ENCODE results near the gene RHBDL3.
A peak's percentile ranks its signal among the peaks of the same experiment; 100 is the strongest.
"Not testable (repeated sequence)": the region's sequence is repeated elsewhere in the genome, so short reads cannot be mapped to it uniquely, and the experiment has no call there.

RHBDL3 gene

DNA sequence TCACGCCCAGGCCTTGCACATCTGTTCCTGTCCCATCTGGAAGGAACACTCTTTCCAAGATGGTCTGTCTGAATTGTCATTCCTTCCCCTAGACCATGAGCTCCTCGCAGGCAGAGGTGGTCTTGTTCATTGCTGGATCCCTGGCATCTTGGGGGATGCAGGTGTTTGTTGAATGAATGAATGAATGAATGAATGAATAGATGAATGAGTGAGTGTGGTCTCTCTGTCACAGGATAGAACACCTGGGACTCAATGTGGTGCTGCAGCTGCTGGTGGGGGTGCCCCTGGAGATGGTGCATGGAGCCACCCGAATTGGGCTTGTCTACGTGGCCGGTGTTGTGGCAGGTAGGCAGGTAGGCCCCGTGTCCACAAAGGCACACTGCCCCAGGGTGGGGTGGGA is 32.2 kb downstream of the RHBDL3 start:
- no peak for DNase-seq

DNA sequence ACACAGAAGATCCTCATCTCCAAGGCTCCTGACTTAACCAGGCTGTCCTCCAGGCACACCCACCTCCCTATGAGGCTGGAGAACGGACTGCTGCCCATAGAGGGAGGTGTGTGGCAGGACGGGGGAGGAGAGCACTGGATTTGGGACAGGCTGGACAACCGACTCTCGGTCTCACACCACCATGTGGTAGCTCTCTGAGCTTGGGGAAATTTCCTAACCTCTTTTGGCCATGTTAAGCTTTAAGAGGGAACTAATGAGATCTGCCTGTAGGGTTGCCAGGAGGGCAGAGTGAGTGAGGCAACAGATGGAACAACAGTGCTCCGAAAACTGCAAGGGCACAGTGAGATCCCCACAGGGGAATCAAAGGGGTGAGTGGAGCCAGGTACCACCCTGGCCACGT is 32.7 kb downstream of the RHBDL3 start:
- no peak for DNase-seq

DNA sequence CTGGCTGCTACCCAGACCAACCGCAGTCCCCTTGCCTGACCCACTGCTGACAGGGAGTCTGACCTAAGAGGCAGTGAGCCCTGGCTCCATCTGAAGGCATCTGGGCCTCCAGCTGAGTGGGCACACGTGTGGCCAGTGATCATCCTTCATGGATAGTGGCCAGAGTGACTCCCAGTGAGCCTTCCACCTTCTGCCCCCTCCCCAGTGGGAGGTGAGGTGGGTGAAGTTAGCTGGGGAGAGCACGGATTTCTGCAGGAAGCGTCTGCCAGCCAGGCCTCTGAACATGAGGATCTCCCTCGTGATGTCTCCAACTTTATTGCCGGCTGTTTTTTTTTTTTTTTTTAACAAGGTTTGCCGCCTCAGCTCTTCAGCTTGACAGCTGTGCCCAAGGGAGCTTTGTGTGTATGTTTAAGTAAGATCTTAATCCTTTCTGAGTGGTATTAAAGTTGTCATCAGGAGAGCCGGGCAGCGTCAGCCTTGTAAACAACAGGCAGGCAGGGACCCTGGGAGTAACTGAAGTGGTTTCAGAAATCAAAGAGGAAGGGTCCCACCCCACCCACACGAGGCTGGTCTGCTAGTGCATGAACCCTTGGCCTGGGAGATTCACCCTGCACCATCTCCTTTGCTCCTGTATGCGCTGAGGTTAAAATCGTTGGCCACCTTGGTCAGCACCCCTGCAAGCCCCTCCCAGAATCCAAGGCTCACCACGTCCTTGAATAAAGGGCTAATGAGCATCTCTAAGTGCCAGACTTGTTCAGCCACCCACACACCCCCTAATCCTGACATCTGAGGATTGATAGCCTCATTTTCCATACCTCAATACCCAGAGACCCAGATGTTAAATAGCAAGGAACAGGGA is 33.3 kb downstream of the RHBDL3 start:
- no peak for DNase-seq

DNA sequence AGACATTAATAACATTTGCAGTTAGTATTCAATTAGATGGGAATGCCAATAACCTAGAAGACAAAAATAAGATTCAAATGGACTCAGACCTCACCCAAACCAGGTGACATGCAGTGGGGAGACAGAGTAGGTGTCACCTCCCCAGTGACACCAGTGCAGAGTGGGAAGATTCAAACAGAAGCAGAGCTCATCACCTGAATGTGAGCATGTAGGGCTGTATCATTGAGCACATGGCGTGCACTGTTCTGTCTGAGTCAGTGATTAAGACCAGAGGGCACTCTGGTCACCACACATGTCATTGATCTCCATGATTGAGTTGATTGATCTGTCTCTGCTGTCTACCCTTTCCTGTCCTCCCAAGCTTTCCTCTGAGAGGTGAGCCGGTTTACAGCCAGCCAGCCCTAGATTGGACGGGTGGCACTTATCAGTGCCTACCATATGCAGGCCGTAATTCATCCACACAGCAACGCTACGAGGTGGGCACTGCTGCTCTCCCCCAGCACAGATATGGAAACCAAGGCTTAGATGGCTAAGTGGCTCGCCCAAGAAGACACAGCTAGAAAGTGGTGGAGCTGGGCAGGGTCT is 34.0 kb downstream of the RHBDL3 start:
- DNase-seq: no peak

DNA sequence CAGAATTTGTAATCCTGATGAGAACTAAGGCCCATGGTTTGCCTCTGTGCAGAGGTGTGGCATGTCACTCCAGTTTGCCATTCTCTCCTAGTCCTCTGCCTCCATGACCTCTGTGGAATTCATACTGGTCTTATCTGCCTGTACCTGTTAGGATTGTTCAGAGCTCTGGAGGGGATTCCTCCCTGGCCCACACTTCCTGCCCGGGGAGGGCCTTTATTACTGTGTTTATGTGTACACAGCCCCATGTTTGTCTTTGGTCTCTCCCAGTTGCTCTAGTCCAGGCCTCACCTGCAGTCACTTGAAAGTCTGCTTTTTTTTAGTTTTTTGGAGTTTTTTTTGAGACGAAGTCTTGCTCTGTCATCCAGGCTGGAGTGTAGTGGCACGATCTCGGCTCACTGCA is 36.4 kb downstream of the RHBDL3 start:
- no peak for DNase-seq

DNA sequence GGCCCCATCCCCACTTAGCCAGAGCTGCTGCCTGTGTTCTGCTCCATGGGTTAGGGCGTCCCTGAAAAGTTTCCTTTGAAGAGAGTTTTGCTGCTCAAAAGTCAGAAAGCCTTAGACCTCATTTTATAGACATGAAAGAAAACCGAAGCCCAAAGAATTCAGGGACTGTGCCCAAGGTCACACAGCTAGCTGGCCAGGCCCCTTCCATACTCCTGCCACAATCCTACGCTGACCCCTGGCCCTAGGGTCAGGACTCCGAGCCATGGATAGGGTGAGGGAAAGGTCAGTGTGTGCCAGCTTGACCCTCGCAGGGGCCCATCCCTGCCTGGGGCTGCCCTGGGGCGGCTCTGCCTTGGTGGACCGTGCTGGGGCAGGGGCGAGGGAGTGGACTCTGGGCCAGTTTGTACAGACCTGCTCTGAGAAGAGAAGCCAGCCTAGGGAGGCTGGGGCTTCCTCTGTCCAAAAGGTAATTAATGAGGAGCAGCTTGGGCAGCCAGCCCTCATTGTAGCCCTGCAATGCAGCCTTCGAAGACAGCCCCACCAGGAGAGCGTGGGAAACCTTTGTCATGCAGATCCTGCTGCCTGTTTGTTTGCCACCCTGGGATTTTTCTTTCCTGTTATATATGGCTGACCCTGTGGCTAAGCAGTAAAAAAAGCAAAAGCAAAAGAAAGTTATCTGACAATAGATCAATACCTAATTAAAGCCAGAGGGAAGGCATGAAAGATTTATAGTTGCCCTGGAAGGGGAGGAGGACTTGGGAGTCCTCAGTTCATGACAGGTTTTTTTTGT is 37.4 kb downstream of the RHBDL3 start:
- DNase-seq: no peak

DNA sequence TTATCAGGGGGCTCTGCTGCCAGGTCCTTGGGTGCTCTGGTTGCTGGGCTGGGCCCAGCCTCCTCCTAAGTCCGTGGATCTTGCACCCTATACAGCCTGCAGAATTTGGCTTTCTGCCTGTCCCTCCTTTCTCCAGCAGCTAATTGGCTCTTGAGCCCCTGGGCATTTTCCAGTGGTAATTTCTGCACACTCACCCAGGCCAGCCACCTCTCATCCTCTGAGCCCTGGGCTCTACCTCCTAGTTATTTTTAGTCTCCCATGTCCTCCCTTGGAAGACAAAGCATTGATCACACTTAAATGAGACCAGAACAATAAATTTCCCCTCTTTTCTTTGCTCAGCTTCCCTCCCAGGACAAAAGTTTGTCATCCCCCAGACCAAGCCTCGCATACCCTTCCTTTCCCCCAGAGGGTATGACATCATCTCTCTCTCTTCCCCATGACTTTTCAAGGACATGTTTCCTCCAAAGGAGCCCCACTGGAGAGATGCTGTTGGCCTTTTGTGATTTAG is 38.2 kb downstream of the RHBDL3 start:
- no peak for DNase-seq

DNA sequence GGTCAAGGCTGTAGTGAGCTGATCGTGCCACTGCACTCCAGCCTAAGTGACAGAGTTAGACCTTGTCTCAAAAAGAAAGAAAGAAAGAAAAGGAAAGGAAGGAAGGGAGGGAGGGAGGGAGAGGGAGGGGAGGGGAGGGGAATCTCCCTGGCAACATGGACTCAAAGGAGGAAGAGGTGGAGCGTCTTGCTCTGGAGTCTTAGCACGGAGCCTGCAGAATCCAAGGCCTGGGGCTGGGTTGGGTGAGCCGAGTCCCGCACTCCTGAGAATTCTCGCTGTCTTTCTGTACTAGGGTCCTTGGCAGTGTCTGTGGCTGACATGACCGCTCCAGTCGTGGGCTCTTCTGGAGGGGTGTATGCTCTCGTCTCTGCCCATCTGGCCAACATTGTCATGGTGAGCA is 39.4 kb downstream of the RHBDL3 start:
- DNase-seq: no peak

DNA sequence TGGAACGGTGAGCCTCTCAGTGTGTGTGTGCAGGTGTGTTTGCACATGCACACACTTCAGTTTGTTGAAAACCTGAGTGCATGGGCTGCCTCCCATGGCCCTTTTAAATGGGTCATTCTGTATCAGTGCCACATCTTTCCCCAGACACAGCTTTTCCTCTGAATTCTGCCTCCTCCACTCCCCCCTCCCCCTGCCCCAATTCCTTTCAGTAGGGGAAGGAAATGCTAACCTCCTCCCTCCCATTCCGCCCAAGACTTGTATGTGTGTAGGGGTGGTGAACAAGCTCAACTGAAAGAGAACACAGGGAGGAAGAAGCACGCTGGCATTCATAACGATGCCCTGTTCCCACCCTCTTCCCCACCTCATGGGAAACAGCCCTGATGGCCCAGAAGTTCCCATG is 42.0 kb downstream of the RHBDL3 start:
- DNase-seq: no peak

DNA sequence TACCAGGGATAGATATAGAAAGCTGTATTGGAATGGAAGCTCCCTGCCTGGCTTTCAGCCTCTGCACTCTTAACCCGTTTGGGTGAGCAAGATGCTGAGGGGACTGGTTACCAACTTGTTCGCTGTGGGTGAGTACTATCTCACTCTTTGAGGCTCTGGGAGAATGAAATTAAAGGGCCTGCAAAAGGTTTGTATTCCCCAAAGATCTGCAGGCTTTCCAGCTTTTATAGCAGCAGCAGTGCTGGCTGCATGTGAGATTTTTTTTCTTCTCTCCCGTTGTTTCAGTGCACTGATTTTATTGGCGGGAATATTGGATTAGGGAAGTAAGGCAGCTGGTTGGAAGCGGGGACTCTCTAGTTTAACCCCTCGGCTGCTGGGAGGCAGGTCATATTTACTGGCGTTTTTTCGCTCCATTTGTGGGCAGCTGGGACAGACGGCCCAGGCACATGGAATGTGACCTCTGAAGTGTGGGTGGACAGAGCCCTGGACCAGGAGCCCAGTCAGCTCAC is 45.5 kb downstream of the RHBDL3 start:
- no peak for DNase-seq

DNA sequence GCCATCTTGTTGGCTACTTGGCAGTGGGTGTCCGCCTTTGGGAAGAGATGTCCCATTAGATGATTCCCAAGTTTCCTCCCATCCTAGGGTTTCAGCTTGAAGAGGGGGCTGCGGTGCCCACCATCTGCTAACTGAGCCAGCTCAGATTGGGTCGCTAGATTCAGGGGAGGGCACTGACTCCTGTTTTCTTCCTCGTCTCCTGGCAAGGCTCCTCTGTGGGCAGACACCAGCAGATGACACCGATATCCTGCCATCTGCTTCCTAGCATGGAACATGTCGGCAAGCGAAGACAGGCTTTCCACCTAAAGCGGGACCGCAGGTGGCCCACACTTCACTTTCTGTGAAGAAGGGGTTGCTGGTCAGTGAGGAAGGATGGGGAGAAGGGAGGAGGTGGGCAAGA is 49.0 kb downstream of the RHBDL3 start:
- DNase-seq: no peak

DNA sequence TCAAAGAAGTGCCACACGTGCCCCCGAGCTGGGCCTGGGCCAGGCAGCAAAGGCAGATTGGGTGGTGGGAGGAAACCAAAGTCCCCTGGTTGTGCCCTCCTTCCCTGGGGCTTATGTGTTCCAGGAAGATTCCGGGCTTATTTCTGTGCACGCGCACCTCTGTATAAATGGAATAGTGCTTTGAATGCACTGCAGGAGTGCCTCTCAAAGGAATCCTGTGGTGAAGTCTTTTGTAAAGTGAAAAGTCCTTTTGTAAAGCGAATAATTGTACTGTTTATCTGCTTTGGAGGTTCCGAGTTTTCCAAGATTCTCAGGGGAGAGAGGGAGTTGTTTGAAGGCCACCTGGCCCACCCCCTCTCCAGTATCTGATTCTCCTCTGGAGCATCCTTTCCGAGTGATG is 49.5 kb downstream of the RHBDL3 start:
- no peak for DNase-seq

DNA sequence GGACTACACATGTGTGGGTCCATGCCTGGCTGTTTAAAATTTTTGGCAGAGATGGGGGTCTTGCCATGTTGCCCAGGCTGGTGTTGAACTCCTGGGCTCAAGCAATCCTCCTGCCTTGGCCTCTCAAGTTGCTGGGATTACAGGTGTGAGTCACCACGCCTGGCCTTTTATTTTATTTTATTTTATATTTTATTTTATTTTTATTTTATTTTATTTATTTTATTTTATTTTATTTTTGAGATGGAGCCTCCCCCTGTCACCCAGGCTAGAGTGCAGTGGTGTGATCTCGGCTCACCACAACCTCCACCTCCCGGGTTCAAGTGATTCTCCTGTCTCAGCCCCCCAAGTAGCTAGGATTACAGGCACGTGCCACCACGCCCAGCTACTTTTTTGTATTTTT is 51.0 kb downstream of the RHBDL3 start:
- DNase-seq: not testable (repeated sequence)

DNA sequence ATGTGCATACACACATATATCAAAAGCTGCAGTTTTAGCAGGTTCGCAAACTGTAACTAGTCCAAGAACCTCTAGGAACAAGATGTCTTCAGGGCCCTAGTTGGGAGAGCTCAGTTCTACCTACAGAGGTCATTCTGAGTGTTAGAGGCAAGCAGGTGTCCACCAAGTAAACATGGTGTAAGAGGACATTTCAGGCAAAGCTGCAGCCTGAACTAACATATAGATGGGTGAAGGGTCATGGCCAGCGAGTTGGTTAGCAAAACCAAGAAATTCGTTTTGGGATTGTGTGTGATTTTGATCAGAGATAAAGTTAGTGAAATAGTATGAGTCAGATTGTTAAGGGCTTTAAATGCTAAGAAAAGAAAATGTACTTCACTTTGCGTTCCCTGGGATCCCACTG is 51.7 kb downstream of the RHBDL3 start:
- no peak for DNase-seq

DNA sequence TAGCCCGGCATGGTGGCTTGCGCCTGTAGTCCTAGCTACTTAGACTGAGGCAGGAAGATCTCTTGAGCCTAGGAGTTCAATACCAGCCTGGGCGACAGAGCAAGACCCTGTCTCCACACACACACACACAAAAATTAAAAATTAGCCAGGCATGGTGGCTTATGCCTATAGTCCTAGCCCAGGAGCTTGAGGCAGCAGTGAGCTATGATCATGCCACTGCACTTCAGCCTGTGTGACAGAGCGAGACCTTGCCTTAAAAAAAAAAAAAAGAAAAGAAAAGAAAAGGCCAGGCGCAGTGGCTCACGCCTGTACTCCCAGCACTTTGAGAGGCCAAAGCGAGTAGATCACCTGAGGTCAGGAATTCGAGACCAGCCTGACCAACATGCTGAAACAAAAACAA is 52.4 kb downstream of the RHBDL3 start:
- no peak for DNase-seq

DNA sequence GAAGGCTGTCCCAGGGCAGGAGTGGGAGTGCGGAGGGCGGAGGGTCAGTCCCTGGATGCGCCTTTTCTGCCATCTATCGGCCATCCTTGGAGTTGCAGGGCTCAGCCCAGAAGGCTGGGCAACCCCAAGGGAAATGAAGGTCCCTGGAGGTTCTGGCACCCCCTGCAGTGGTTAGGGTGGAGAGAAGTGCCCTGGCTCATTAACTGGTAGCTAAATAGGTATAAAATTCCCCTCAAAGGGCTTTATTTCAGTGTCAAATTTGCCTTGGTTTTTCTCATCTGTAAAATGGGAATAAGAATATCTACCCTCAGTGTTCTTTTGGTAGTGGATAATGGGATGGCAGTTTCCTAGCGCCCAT is 53.9 kb downstream of the RHBDL3 start:
- DNase-seq: peak; percentile 63

DNA sequence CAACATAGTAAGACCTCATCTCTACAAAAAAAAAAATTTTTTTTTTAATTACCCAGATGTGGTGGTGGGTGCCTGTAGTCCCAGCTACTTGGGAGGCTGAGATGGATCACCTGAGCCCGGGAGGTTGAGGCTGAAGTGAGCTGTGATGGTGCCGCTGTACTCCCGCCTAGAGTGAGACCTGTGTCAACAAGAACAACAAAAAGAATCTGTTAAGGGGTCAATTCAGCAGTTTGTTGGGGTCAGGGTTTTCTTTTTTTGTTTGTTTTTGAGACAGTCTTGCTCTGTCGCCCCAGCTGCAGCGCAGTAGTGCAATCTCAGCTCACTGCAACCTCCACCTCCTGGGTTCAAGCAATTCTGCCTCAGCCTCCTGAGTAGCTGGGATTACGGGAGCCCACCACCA is 54.4 kb downstream of the RHBDL3 start:
- not testable (repeated sequence) for DNase-seq

DNA sequence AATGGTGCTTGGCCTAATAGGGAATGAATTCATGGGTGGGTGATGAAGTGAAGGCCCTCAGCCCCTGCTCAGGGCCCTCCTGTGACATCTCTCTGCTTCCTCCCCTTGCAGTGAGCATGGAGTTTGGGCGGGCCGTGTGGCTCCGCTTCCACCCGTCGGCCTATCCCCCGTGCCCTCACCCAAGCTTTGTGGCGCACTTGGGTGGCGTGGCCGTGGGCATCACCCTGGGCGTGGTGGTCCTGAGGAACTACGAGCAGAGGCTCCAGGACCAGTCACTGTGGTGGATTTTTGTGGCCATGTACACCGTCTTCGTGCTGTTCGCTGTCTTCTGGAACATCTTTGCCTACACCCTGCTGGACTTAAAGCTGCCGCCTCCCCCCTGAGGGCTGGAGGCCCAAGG is 55.2 kb downstream of the RHBDL3 start:
- no peak for DNase-seq

DNA sequence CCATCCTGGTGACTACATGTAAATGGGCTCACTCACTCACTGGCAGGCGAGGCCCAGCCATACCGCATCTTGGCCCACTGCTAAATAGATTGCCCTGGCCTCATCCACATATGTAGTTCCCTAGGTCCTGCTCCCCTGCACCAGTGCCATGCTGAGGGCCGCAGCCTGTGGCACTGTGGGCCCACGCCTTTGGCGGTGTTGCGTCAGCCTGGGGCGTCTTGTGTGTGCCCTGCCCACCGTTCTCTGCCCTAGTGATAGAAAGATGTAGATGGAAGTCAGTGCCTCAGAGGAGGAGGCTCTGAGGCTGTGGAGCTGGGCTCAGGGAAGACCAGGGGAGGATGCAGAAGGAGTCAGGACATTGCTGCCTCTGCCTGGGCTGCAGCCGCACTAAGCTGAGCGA is 57.4 kb downstream of the RHBDL3 start:
- no peak for DNase-seq

DNA sequence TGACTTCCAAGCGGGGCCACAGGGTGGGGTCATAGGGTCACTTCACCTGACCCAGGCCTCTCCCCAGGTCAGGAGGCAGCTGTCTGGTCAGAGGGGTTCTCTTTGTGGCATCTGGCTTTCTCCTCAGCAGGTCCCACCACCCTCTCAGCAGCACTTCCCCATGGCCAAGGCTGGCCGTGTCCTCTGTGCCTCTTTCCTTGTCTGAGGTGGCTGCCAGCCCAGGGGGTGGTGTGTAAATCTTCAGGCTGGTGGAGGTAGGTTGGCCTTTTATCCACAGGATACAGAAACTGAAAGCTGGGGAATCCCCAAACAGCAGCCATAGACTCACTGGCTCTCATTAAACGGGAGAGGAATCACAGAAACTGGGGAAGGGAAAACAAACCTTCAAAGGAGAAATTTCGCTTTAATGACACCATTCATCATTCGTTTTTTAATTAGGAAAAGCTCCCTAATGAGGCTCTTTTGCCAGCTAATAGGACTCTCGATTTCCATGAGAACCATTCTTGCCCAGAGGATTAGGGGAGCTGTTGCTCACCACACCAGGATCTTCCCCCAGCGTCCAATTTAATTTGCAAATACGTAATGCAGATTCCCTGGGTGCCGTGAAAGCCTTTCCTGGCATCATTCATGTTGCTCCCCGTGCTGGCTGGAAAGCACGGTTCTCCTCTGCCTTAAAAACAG is 58.3 kb downstream of the RHBDL3 start:
- DNase-seq: peak; percentile 7

DNA sequence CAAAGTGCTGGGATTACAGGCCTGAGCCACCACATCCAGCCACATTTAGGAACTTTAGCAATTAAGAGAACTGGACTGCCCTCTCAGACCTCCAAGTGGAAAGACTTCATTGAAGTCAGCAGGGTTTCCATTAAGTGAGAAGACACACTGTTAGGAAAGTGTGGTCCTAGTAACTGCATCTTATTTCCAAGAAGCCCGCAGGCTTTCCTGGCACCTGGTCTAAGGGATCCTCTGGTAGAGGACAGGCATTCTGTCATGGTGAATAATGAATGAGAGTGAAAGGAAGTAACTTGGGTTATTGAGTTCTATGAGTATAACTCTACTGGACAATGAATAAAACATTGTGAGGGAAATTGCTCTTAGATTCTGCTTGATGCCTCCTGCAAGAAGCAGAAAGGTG is 62.3 kb downstream of the RHBDL3 start:
- DNase-seq: no peak

DNA sequence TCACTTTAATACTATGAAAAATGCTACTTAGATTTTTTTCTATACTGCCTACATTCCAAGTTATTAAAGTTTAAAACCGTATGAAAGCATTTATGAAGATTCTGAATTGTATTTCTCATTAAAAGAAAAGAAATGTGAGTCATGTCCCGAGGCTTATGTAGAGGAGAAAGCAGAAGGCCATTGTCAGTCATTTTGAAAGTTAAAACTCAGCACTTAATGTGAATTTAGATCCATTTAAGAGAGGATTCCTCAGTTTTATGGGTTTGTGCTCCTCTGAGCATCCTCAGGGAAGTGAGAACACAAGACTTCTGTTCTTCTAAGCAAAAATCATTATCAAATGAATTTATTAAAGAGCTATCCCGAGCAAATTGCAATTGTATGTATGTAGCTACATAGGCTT is 64.5 kb downstream of the RHBDL3 start:
- no peak for DNase-seq
